Endothelial cell of umbilical vein (primary cell): ENCODE measurements around the gene BCAR3. TPM values are rescaled to one million over a fixed set of nuclear protein-coding genes. Genes with fewer than 3 reads are reported as not detected.

ENCODE experiments used
- BruUV-seq: library from RNA; stranded (reverse); fragments of 400-500 nt; replicated peaks from 2 replicates; lab custom pipeline; 2021; lab: Mats Ljungman, UMichigan
- CTCF ChIA-PET: fragments of 300-600, 350-600 bp; sonication (Branson Sonifier 250); formaldehyde crosslinking; loops from one replicate; lab custom pipeline; 2021; ENCODE audit warnings: antibody characterized with exemption, inconsistent platforms; lab: Charles Lee
- POLR2A ChIA-PET: fragments of 300-600, 350-600 bp; sonication (Branson Sonifier 250); formaldehyde crosslinking; loops from one replicate; lab custom pipeline; 2021; ENCODE audit warnings: antibody characterized with exemption, inconsistent platforms; lab: Charles Lee
- DNase-seq: peaks from one replicate; pipeline ENCODE4 v3.0.0-alpha.2; 2011; ENCODE audit warnings: low read depth, low spot score
- FAIRE-seq: peaks from 2 replicates; lab custom pipeline; 2011; peaks lifted over from hg19 to GRCh38; lab: Jason Lieb, UNC
- H2AFZ ChIP-seq: 2 replicates; pipeline ENCODE4 v1.6.0; 2012; ENCODE audit warnings: low read depth, low read length, control low read depth, inconsistent platforms
- H3K27ac ChIP-seq: 2 replicates; pipeline ENCODE4 v1.5.1; 2011; ENCODE audit warnings: low read depth, mild to moderate bottlenecking, control low read depth, low read length, moderate library complexity; ENCODE audit not compliant: insufficient read depth
- H3K27me3 ChIP-seq, 2 experiments: 2 replicates each; pipeline versions ENCODE4 v1.6.0 to v1.6.1; 2011; ENCODE audit warnings: low read length in 2 of 2, mixed read lengths in 1 of 2; ENCODE audit not compliant: control insufficient read depth in 2 of 2, insufficient read depth in 2 of 2
- H3K36me3 ChIP-seq, 2 experiments: 2 replicates in 1 of 2; 3 replicates in 1 of 2; pipeline ENCODE4 v1.5.1; 2011; ENCODE audit warnings: low read length in 2 of 2, mild to moderate bottlenecking in 1 of 2, moderate library complexity in 1 of 2; ENCODE audit not compliant: control insufficient read depth in 2 of 2, insufficient read depth in 2 of 2; ENCODE audit errors: extremely low read depth in 1 of 2
- H3K4me1 ChIP-seq: 3 replicates; pipeline ENCODE4 v1.5.1; 2011; ENCODE audit warnings: mild to moderate bottlenecking, low read length; ENCODE audit not compliant: control insufficient read depth, insufficient read depth; ENCODE audit errors: extremely low read depth
- H3K4me2 ChIP-seq: 2 replicates; pipeline ENCODE4 v1.6.1; 2011; ENCODE audit warnings: low read length, control low read depth, mixed read lengths; ENCODE audit not compliant: insufficient read depth
- H3K4me3 ChIP-seq, 3 experiments: fragments of 200-600 bp in 1 of 3; sonication (generic), shearing (Covaris generic) in 1 of 3; replicated peaks in 1 of 3; 2 replicates each; pipeline ENCODE4 v1.5.1; 2011 to 2016; ENCODE audit warnings: control low read depth in 3 of 3, low read length in 3 of 3, mild to moderate bottlenecking in 2 of 3, inconsistent platforms in 1 of 3, low read depth in 1 of 3, moderate library complexity in 1 of 3; ENCODE audit not compliant: insufficient read depth in 1 of 3
- H3K79me2 ChIP-seq: 2 replicates; pipeline ENCODE4 v1.6.0; 2012; ENCODE audit warnings: low read length, inconsistent platforms; ENCODE audit not compliant: control insufficient read depth, insufficient read depth
- H3K9ac ChIP-seq: replicated peaks from 2 replicates; pipeline ENCODE3; 2011; ENCODE audit warnings: low read length, control low read depth; ENCODE audit not compliant: insufficient read depth; ENCODE audit errors: extremely low read depth
- H3K9me1 ChIP-seq: replicated peaks from 3 replicates; pipeline ENCODE4 v1.6.0; 2011; ENCODE audit warnings: mild to moderate bottlenecking, low read length; ENCODE audit not compliant: control insufficient read depth, insufficient read depth; ENCODE audit errors: extremely low read depth
- H3K9me3 ChIP-seq: replicated peaks from 2 replicates; pipeline ENCODE4 v1.5.1; 2012; ENCODE audit warnings: low read length, inconsistent platforms; ENCODE audit not compliant: control insufficient read depth, insufficient read depth
- H4K20me1 ChIP-seq: replicated peaks from 2 replicates; pipeline ENCODE3; 2011; ENCODE audit warnings: mild to moderate bottlenecking, low read length; ENCODE audit not compliant: control insufficient read depth, insufficient read depth; ENCODE audit errors: extremely low read depth
- EZH2 ChIP-seq: IDR thresholded peaks from 2 replicates; pipeline ENCODE4 v1.6.1; 2012; ENCODE audit warnings: borderline replicate concordance, low read depth, mild to moderate bottlenecking, moderate library complexity, low read length, inconsistent platforms; ENCODE audit not compliant: severe bottlenecking
- FOS ChIP-seq: IDR thresholded peaks from 2 replicates; pipeline ENCODE4 v1.6.1; 2011; ENCODE audit warnings: mild to moderate bottlenecking, low read length, moderate library complexity, borderline replicate concordance; ENCODE audit not compliant: insufficient read depth
- GATA2 ChIP-seq: IDR thresholded peaks from 2 replicates; pipeline ENCODE4 v1.7.0; 2011; ENCODE audit warnings: low read depth, mild to moderate bottlenecking, moderate library complexity, mixed read lengths, low read length; ENCODE audit not compliant: insufficient read length, insufficient read depth
- JUN ChIP-seq: IDR thresholded peaks from 2 replicates; pipeline ENCODE4 v1.6.1; 2011; ENCODE audit warnings: borderline replicate concordance, low read depth; ENCODE audit not compliant: insufficient read length, insufficient read depth
- MYC ChIP-seq: IDR thresholded peaks from one replicate; pipeline ENCODE4 v1.6.1; 2011; ENCODE audit warnings: mild to moderate bottlenecking, low read depth, low read length
- POLR2A ChIP-seq: IDR thresholded peaks from 2 replicates; pipeline ENCODE4 v1.6.1; 2012; ENCODE audit warnings: low read depth, mild to moderate bottlenecking, control low read depth, low read length
- POLR2AphosphoS5 ChIP-seq: IDR thresholded peaks from 2 replicates; pipeline ENCODE4 v1.6.1; 2012; ENCODE audit warnings: low read depth, mild to moderate bottlenecking, control low read depth, low read length, moderate library complexity; ENCODE audit not compliant: insufficient read depth
- dilution Hi-C: fragments of 300-500 bp; cut with MboI; formaldehyde crosslinking; loops from one replicate; pipeline ENCODE4 v1.15.0; 2019; ENCODE audit warnings: low sequenced_read_pairs; ENCODE audit not compliant: extremely low pct_ligation_motif_present
- intact Hi-C: fragments of 100-400 bp; cut with micrococcal nuclease; formaldehyde crosslinking; loops from one replicate; pipeline ENCODE4 v1.10.0; 2022
- polyA plus RNA-seq, 4 experiments: library from polyadenylated mRNA; depleted of rRNA in 3 of 4; stranded (reverse) in 3 of 4; unstranded in 1 of 4; fragments of >200 nt; gene quantifications; 2 replicates each; pipeline versions ENCODE4 v1.2.1 to v1.2.3, GENCODE V29; 2011 to 2012; ENCODE audit warnings: missing spikeins in 1 of 4
- total RNA-seq: library from RNA; stranded (reverse); gene quantifications from 2 replicates; pipeline ENCODE4 v1.2.3, GENCODE V29; 2021
- TF ChIP-seq, protein P1 (sequence below): IDR thresholded peaks from 2 replicates; pipeline ENCODE4 v1.6.1; 2011; ENCODE audit not compliant: insufficient read depth, insufficient read length
- TF ChIP-seq, protein P2 (sequence below), 2 donors: IDR thresholded peaks; 1 replicate in 1 of 2; 2 replicates in 1 of 2; pipeline ENCODE4 v1.5.1; 2011; ENCODE audit warnings: low read length in 2 of 2, mild to moderate bottlenecking in 2 of 2, moderate library complexity in 2 of 2, control low read depth in 1 of 2, inconsistent platforms in 1 of 2, low read depth in 1 of 2; ENCODE audit not compliant: insufficient read depth in 1 of 2; ENCODE audit errors: extremely low read depth in 1 of 2

Gene BCAR3
- total and polyA plus RNA-seq, 2 donors (not counting 3 experiments of a cell fraction or from before 2014, with no cell fraction given), result 17.5 to 32.9 TPM

DNA sequence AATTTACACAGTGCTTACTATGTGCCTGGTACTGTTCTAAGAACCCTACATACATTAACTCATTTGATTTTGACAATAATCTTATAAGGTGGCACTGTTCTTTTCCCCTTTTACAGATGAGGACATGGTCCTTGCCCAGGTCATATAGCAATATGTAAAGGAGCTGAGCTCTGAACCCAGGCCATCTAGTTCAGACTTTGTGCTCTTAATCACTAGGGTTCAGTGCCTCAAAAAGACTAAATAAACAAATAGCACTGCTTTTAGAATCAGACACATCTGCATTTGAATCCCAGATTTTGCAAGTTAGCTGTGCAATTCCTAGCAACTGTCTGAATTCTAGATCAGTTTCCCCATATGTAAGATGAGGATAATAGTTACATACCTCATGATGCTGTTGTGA lies 8.7 kb upstream of the BCAR3 start:
- Histone ChIP-seq H3K36me3 (no peaks in the 10 kb centered on the region), H3K4me2 (no peak overlapping the region), H3K27me3 (no peaks in the 10 kb centered on the region), H3K4me1 (peaks cover 28% of the 10 kb centered on the region), H3K9me3 (no peaks in the 10 kb centered on the region), H3K9me1 (no peaks in the 10 kb centered on the region), H4K20me1 (no peaks in the 10 kb centered on the region), H3K79me2 (no peaks in the 10 kb centered on the region), H3K9ac (no peak overlapping the region), H2AFZ (no peak overlapping the region), H3K27ac (no peak overlapping the region), H3K4me3 (no peak overlapping the region)
- FAIRE-seq (no peak), DNase-seq (no peak)
- dilution Hi-C loops (no loop called here), intact Hi-C loops (loop anchor here (5.0 kb wide), 1 partner anchor 112 kb away; no protein-coding TSS in a partner anchor)
- ChIA-PET CTCF (interaction anchor here (1.7 to 3.3 kb wide), 3 partner anchors 9 to 154 kb away, joined by 4 to 12 read pairs (median 7); partner anchors contain the start of gene BCAR3), POLR2A (no interaction called here)
- no TSS peak for BruUV-seq
- TF ChIP-seq GATA2 (no peak), JUN (no peak), EZH2 (no peak), FOS (no peak), POLR2A (no peak), POLR2AphosphoS5 (no peak), MYC (no peak)
- TF ChIP-seq, protein P1, sequence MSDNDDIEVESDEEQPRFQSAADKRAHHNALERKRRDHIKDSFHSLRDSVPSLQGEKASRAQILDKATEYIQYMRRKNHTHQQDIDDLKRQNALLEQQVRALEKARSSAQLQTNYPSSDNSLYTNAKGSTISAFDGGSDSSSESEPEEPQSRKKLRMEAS, result no peak
- TF ChIP-seq, protein P2, sequence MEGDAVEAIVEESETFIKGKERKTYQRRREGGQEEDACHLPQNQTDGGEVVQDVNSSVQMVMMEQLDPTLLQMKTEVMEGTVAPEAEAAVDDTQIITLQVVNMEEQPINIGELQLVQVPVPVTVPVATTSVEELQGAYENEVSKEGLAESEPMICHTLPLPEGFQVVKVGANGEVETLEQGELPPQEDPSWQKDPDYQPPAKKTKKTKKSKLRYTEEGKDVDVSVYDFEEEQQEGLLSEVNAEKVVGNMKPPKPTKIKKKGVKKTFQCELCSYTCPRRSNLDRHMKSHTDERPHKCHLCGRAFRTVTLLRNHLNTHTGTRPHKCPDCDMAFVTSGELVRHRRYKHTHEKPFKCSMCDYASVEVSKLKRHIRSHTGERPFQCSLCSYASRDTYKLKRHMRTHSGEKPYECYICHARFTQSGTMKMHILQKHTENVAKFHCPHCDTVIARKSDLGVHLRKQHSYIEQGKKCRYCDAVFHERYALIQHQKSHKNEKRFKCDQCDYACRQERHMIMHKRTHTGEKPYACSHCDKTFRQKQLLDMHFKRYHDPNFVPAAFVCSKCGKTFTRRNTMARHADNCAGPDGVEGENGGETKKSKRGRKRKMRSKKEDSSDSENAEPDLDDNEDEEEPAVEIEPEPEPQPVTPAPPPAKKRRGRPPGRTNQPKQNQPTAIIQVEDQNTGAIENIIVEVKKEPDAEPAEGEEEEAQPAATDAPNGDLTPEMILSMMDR (IDR thresholded peaks at IDR 0.05; ENCODE audit: extremely low read depth in 1 of 2, insufficient read depth in 1 of 2, low read depth in 1 of 2, low read length in 2 of 2), result no peak
